Measurements from ENCODE around the gene PTGFR. TPM values are rescaled to one million over a fixed set of nuclear protein-coding genes. Genes with fewer than 3 reads are reported as not detected.

The PTGFR gene
- total RNA-seq, 2 experiments from 2014 or later, result not detected

DNA sequence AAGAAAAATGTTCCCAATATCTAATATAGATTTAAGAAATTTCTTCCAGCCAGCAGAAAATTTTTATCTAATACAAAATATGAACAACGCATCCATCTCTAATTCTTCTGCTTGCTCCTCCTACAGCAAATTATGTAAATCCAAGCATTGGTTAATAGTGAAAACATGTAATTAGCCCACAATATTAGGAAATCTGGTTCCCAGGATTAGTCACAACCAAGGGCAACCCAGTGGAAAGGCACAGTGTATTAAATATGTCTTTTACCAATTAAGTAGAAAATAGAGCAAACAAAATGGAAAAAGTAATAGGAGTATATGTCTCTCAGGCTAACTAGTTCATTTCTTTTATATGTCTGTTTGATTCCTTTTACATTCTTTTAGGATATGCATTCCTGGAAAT, 70.0 kb downstream of the PTGFR start:
- no peak overlapping the region for H3K4me2 ChIP-seq (ENCODE audit: low read length)
- no peak overlapping the region for H3K27ac ChIP-seq (ENCODE audit: low read depth, low read length, poor library complexity, severe bottlenecking)
- no peaks in the 10 kb centered on the region for H3K9me2 ChIP-seq (ENCODE audit: insufficient read depth, low read length)
- H3K79me2 ChIP-seq (ENCODE audit: insufficient read depth, low read depth, low read length), result no peaks in the 10 kb centered on the region
- no peak overlapping the region for H2AFZ ChIP-seq (ENCODE audit: low read length)
- intact Hi-C loops (cut with micrococcal nuclease; ENCODE audit: unreplicated experiment), result no loop called here
- no peak for DNase-seq (ENCODE audit: low spot score)
- no peaks in the 10 kb centered on the region for H4K20me1 ChIP-seq (ENCODE audit: insufficient read depth, low read length)
- ChIA-PET CTCF (ENCODE audit: unreplicated experiment) (no interaction called here), POLR2A (no interaction called here)
- H3K4me1 ChIP-seq (ENCODE audit: insufficient read depth, low read length, poor library complexity, severe bottlenecking), result no peaks in the 10 kb centered on the region
- H3K9me3 ChIP-seq (ENCODE audit: low read length), result no peaks in the 10 kb centered on the region
- no peaks in the 10 kb centered on the region for H3K36me3 ChIP-seq (ENCODE audit: insufficient read depth, low read length)
- TF ChIP-seq, protein P1, sequence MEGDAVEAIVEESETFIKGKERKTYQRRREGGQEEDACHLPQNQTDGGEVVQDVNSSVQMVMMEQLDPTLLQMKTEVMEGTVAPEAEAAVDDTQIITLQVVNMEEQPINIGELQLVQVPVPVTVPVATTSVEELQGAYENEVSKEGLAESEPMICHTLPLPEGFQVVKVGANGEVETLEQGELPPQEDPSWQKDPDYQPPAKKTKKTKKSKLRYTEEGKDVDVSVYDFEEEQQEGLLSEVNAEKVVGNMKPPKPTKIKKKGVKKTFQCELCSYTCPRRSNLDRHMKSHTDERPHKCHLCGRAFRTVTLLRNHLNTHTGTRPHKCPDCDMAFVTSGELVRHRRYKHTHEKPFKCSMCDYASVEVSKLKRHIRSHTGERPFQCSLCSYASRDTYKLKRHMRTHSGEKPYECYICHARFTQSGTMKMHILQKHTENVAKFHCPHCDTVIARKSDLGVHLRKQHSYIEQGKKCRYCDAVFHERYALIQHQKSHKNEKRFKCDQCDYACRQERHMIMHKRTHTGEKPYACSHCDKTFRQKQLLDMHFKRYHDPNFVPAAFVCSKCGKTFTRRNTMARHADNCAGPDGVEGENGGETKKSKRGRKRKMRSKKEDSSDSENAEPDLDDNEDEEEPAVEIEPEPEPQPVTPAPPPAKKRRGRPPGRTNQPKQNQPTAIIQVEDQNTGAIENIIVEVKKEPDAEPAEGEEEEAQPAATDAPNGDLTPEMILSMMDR (conservative IDR thresholded peaks at IDR 0.05; ENCODE audit: low read length), result no peak
- no peak for TF ChIP-seq EZH2phosphoT487 (IDR thresholded peaks at IDR 0.05; ENCODE audit: borderline replicate concordance, low read depth, low read length)
- no TSS peak for BruUV-seq (replicated peaks)
- no peak overlapping the region for H3K4me3 ChIP-seq (ENCODE audit: low read depth, low read length, poor library complexity, severe bottlenecking)

DNA sequence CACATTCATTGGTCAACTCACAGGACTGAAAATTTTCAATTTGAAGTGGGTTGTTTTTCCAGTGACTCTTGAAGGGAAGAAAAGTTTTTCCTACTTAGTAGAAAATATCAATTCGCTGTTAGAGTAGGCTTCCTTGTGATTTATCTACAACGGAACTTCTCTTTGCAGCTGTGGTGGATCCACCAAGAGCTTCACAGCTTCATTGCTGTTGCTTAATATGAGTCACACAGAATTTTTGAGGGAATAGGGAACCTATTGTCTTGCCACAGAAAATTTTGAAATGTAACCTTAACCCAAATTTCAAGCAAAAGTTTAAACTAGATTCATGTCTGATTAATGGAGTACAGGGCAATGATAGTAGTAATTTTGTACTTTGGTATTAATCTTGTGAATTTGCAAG, 71.1 kb downstream of the PTGFR start:
- no peaks in the 10 kb centered on the region for H4K20me1 ChIP-seq (ENCODE audit: insufficient read depth, low read length)
- ChIA-PET CTCF (ENCODE audit: unreplicated experiment) (no interaction called here), POLR2A (no interaction called here)
- no peak overlapping the region for H3K4me2 ChIP-seq (ENCODE audit: low read length)
- H3K4me1 ChIP-seq (ENCODE audit: insufficient read depth, low read length, poor library complexity, severe bottlenecking), result no peaks in the 10 kb centered on the region
- H2AFZ ChIP-seq (ENCODE audit: low read length), result no peak overlapping the region
- H3K79me2 ChIP-seq (ENCODE audit: insufficient read depth, low read depth, low read length), result no peaks in the 10 kb centered on the region
- TF ChIP-seq, protein P1 (conservative IDR thresholded peaks at IDR 0.05; ENCODE audit: low read length), result no peak
- no peak for TF ChIP-seq EZH2phosphoT487 (IDR thresholded peaks at IDR 0.05; ENCODE audit: borderline replicate concordance, low read depth, low read length)
- H3K36me3 ChIP-seq (ENCODE audit: insufficient read depth, low read length), result no peaks in the 10 kb centered on the region
- intact Hi-C loops (cut with micrococcal nuclease; ENCODE audit: unreplicated experiment), result no loop called here
- no peaks in the 10 kb centered on the region for H3K9me2 ChIP-seq (ENCODE audit: insufficient read depth, low read length)
- no peak overlapping the region for H3K4me3 ChIP-seq (ENCODE audit: low read depth, low read length, poor library complexity, severe bottlenecking)
- H3K27ac ChIP-seq (ENCODE audit: low read depth, low read length, poor library complexity, severe bottlenecking), result no peak overlapping the region
- H3K9me3 ChIP-seq (ENCODE audit: low read length), result no peaks in the 10 kb centered on the region
- DNase-seq (ENCODE audit: low spot score), result no peak
- BruUV-seq (replicated peaks), result no TSS peak

DNA sequence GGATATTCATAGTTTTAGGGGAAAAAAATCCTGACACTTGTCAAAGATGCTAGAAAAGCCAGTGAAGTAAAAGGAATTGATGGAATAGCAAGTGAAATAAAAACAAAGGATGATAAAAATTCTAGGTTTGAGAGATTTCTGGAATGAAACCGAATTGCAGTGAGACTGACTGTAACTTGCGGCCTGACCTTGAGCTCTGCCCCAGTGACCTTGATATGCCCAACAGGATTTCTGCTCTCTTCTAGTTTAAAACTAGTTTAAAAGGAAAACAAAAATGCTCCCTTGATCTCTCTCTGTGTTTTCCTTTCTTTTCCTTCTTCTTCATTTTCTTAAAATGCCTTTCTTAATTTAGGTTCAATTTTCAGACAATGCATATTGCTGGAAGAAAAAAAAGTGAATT, 74.6 kb downstream of the PTGFR start:
- H3K4me3 ChIP-seq (ENCODE audit: low read depth, low read length, poor library complexity, severe bottlenecking), result no peak overlapping the region
- no peaks in the 10 kb centered on the region for H3K9me2 ChIP-seq (ENCODE audit: insufficient read depth, low read length)
- no peaks in the 10 kb centered on the region for H3K36me3 ChIP-seq (ENCODE audit: insufficient read depth, low read length)
- TF ChIP-seq, protein P1 (conservative IDR thresholded peaks at IDR 0.05; ENCODE audit: low read length), result no peak
- no peak for TF ChIP-seq EZH2phosphoT487 (IDR thresholded peaks at IDR 0.05; ENCODE audit: borderline replicate concordance, low read depth, low read length)
- no peak overlapping the region for H3K27ac ChIP-seq (ENCODE audit: low read depth, low read length, poor library complexity, severe bottlenecking)
- no TSS peak for BruUV-seq (replicated peaks)
- no peaks in the 10 kb centered on the region for H3K4me1 ChIP-seq (ENCODE audit: insufficient read depth, low read length, poor library complexity, severe bottlenecking)
- H4K20me1 ChIP-seq (ENCODE audit: insufficient read depth, low read length), result no peaks in the 10 kb centered on the region
- H3K4me2 ChIP-seq (ENCODE audit: low read length), result no peak overlapping the region
- H3K79me2 ChIP-seq (ENCODE audit: insufficient read depth, low read depth, low read length), result no peaks in the 10 kb centered on the region
- ChIA-PET POLR2A (no interaction called here), CTCF (ENCODE audit: unreplicated experiment) (no interaction called here)
- no peaks in the 10 kb centered on the region for H3K9me3 ChIP-seq (ENCODE audit: low read length)
- DNase-seq (ENCODE audit: low spot score), result no peak
- intact Hi-C loops (cut with micrococcal nuclease; ENCODE audit: unreplicated experiment), result no loop called here
- H2AFZ ChIP-seq (ENCODE audit: low read length), result no peak overlapping the region

Data from OCI-LY7 (cell line).